GM18520 (cell line): ENCODE data around the gene TMEM176A.
"Not testable (repeated sequence)": the region's sequence is repeated elsewhere in the genome, so short reads cannot be mapped to it uniquely, and the experiment has no call there.

Source experiments
- ATAC-seq: cut with Tn5 transposase; IDR thresholded peaks from one replicate; pipeline ENCODE4 v1.9.1; 2021; ENCODE audit not compliant: unreplicated experiment

TMEM176A gene

GRCh38 chr7:150807616-150808438 lies 7.3 kb downstream of the TMEM176A start:
- not testable (repeated sequence) for ATAC-seq

GRCh38 chr7:150814328-150815001 lies 13.9 kb downstream of the TMEM176A start:
- ATAC-seq, result no peak

- ATAC-seq, result no peak
These were observed 18.4 kb downstream of the TMEM176A start for GRCh38 chr7:150818971-150819370.

GRCh38 chr7:150820148-150820547 lies 19.6 kb downstream of the TMEM176A start:
- ATAC-seq, result no peak

- ATAC-seq, result no peak
These were observed 20.1 kb downstream of the TMEM176A start for GRCh38 chr7:150820578-150821198.

GRCh38 chr7:150823043-150823442 lies 22.5 kb downstream of the TMEM176A start:
- ATAC-seq, result no peak

GRCh38 chr7:150823484-150824126 lies 23.0 kb downstream of the TMEM176A start:
- no peak for ATAC-seq

GRCh38 chr7:150824379-150825177 lies 24.0 kb downstream of the TMEM176A start:
- ATAC-seq, result no peak

GRCh38 chr7:150826061-150826849 lies 25.7 kb downstream of the TMEM176A start:
- ATAC-seq, result no peak

- ATAC-seq, result no peak
These were observed 27.8 kb downstream of the TMEM176A start for GRCh38 chr7:150828384-150828783.

GRCh38 chr7:150829426-150829825 lies 28.9 kb downstream of the TMEM176A start:
- ATAC-seq, result no peak

GRCh38 chr7:150830937-150831336 lies 30.4 kb downstream of the TMEM176A start:
- ATAC-seq, result no peak

- no peak for ATAC-seq
These were observed 31.3 kb downstream of the TMEM176A start for GRCh38 chr7:150831851-150832250.

- no peak for ATAC-seq
These were observed 34.5 kb downstream of the TMEM176A start for GRCh38 chr7:150835019-150835418.

- ATAC-seq, result no peak
These were observed 35.2 kb downstream of the TMEM176A start for GRCh38 chr7:150835702-150836280.

GRCh38 chr7:150838965-150839650 lies 38.5 kb downstream of the TMEM176A start:
- no peak for ATAC-seq

- no peak for ATAC-seq
These were observed 41.4 kb downstream of the TMEM176A start for GRCh38 chr7:150842018-150842417.

- ATAC-seq, result no peak
These were observed 42.1 kb downstream of the TMEM176A start for GRCh38 chr7:150842716-150843115.

- no peak for ATAC-seq
These were observed 44.9 kb downstream of the TMEM176A start for GRCh38 chr7:150845421-150845861.
